Liver (tissue), 3 donors: ENCODE measurements around the gene SERPINA5.

Experiments
- RAD21 ChIP-seq, 2 donors: IDR thresholded peaks; 2 replicates each; pipeline ENCODE4 v1.6.1; 2016; ENCODE audit warnings: antibody characterized with exemption in 2 of 2, mild to moderate bottlenecking in 2 of 2
- TAF1 ChIP-seq: conservative IDR thresholded peaks from 2 replicates; pipeline ENCODE4 v1.6.1; 2016; ENCODE audit warnings: antibody characterized with exemption, mild to moderate bottlenecking
- TF ChIP-seq, protein P1 (sequence below): fragments of 150-350 bp; IDR thresholded peaks from 2 replicates; pipeline ENCODE4 v1.5.1; 2017; ENCODE audit warnings: improper control_type of control experiment, low read depth, low read length; ENCODE audit not compliant: missing input control
- TF ChIP-seq, protein P2 (sequence below): IDR thresholded peaks from 2 replicates; pipeline ENCODE4 v1.6.1; 2016; ENCODE audit warnings: antibody characterized with exemption, mild to moderate bottlenecking
- TF ChIP-seq, protein P3 (sequence below): IDR thresholded peaks from 2 replicates; pipeline ENCODE4 v1.6.1; 2016; ENCODE audit warnings: antibody characterized with exemption
- donor health status: healthy.
- donor health status: healthy.

DNA sequence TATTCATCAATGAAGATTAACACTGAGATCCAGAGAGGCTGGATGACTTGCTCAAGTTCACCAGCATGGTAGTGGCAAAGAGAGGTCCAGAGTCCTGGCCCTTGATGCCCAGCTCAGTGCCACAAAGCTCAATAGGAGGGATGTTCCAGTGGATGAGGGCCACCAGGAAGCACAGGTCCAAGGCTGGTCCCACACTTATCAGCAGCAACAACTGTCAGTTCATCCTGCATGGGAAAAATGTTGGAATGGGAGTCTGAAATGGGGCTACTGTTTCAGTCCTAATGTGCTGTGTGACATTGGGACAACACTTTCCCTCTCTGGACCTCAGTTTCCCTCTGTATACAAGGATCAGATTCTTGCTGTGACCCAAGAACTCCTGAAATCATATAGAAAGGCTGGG lies 11.2 kb downstream of the SERPINA5 start:
- TF ChIP-seq RAD21 (IDR thresholded peaks at IDR 0.05) (no peak), TAF1 (no peak)
- TF ChIP-seq, protein P1, sequence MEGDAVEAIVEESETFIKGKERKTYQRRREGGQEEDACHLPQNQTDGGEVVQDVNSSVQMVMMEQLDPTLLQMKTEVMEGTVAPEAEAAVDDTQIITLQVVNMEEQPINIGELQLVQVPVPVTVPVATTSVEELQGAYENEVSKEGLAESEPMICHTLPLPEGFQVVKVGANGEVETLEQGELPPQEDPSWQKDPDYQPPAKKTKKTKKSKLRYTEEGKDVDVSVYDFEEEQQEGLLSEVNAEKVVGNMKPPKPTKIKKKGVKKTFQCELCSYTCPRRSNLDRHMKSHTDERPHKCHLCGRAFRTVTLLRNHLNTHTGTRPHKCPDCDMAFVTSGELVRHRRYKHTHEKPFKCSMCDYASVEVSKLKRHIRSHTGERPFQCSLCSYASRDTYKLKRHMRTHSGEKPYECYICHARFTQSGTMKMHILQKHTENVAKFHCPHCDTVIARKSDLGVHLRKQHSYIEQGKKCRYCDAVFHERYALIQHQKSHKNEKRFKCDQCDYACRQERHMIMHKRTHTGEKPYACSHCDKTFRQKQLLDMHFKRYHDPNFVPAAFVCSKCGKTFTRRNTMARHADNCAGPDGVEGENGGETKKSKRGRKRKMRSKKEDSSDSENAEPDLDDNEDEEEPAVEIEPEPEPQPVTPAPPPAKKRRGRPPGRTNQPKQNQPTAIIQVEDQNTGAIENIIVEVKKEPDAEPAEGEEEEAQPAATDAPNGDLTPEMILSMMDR = no peak
- TF ChIP-seq, protein P2, sequence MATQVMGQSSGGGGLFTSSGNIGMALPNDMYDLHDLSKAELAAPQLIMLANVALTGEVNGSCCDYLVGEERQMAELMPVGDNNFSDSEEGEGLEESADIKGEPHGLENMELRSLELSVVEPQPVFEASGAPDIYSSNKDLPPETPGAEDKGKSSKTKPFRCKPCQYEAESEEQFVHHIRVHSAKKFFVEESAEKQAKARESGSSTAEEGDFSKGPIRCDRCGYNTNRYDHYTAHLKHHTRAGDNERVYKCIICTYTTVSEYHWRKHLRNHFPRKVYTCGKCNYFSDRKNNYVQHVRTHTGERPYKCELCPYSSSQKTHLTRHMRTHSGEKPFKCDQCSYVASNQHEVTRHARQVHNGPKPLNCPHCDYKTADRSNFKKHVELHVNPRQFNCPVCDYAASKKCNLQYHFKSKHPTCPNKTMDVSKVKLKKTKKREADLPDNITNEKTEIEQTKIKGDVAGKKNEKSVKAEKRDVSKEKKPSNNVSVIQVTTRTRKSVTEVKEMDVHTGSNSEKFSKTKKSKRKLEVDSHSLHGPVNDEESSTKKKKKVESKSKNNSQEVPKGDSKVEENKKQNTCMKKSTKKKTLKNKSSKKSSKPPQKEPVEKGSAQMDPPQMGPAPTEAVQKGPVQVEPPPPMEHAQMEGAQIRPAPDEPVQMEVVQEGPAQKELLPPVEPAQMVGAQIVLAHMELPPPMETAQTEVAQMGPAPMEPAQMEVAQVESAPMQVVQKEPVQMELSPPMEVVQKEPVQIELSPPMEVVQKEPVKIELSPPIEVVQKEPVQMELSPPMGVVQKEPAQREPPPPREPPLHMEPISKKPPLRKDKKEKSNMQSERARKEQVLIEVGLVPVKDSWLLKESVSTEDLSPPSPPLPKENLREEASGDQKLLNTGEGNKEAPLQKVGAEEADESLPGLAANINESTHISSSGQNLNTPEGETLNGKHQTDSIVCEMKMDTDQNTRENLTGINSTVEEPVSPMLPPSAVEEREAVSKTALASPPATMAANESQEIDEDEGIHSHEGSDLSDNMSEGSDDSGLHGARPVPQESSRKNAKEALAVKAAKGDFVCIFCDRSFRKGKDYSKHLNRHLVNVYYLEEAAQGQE = no peak
- TF ChIP-seq, protein P3, sequence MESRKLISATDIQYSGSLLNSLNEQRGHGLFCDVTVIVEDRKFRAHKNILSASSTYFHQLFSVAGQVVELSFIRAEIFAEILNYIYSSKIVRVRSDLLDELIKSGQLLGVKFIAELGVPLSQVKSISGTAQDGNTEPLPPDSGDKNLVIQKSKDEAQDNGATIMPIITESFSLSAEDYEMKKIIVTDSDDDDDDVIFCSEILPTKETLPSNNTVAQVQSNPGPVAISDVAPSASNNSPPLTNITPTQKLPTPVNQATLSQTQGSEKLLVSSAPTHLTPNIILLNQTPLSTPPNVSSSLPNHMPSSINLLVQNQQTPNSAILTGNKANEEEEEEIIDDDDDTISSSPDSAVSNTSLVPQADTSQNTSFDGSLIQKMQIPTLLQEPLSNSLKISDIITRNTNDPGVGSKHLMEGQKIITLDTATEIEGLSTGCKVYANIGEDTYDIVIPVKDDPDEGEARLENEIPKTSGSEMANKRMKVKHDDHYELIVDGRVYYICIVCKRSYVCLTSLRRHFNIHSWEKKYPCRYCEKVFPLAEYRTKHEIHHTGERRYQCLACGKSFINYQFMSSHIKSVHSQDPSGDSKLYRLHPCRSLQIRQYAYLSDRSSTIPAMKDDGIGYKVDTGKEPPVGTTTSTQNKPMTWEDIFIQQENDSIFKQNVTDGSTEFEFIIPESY = no peak
